HG02884 (cell line): ENCODE data around the gene ADAM12.

Experiments used
- ATAC-seq: cut with Tn5 transposase; IDR thresholded peaks from one replicate; pipeline ENCODE4 v1.9.1; 2021; ENCODE audit warnings: mild to moderate bottlenecking, moderate library complexity; ENCODE audit not compliant: unreplicated experiment

The ADAM12 gene

DNA sequence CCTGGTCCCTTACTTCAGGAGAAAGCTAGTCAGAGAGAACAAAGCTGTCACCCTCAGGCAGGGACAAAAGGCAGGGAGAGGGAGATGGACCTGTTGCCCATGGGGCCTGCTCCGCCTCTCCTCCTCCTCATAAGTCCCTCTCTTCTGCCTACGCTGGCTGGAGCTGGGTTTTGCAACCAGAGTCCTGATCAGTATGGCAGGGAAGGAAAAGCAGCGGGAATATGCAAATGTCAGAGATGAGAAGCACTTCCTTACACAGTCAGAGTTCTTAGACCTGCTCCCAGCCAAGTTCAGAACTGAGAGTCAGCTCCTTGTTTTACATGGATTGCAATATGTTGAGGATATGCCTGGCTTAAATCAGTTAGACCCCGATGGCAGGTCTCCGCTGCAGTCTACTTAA, 231.1 kb downstream of the ADAM12 start:
- no peak for ATAC-seq

DNA sequence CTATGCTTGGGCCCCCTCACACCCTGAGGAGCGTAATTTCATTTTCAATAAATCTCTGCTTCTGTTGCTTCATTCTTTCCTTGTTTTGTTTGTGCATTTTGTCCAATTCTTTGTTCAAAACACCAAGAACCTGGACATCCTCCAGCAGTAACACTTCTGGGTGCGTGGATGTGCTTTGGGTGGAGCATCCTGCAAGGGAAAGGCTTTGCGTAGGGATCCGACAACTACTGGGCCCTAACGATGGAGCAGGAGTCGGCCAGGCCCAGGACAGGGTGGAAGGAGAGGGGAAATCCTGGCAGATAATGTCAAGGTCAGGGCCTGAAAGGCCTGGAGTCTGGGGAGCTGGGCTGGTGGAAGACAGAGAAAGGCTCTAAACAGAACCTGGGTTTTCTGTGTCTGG, 231.8 kb downstream of the ADAM12 start:
- ATAC-seq: no peak

DNA sequence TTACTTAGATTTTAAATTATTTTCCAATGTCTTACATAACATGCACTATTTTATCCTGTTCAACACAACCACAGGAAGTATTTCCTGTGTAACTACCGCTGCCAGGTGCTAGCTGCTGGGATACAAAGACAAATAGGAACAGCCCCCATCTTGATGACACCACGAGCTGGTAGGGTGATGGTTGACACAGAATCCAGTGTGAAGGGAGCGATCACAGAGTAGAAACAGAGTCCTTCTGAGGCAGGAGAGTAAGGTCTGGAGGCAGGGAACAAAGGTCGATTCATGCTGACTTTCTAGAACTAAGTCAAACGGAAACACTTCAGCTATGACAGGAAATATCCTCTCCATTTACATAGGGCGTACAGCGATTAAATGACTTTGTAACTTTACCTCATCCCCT, 232.3 kb downstream of the ADAM12 start:
- ATAC-seq: no peak

DNA sequence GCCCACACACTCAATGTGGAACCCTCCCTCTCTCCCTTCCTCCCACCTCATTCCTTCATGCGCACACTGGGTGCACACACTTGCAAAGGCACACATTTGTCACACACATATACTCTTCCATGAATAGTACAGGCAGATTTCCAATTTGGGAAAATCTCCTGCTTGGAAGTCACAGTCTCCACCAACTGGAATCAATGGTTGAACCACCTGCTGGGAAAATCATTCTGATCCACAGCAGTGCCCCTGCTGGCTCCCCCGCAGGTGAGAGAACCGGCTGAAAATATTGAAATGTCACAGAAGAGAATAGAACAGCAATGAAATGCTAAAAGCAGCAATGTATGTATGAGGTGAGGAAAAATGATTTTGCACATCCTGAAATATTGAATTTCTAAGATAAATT, 232.7 kb downstream of the ADAM12 start:
- ATAC-seq: no peak

DNA sequence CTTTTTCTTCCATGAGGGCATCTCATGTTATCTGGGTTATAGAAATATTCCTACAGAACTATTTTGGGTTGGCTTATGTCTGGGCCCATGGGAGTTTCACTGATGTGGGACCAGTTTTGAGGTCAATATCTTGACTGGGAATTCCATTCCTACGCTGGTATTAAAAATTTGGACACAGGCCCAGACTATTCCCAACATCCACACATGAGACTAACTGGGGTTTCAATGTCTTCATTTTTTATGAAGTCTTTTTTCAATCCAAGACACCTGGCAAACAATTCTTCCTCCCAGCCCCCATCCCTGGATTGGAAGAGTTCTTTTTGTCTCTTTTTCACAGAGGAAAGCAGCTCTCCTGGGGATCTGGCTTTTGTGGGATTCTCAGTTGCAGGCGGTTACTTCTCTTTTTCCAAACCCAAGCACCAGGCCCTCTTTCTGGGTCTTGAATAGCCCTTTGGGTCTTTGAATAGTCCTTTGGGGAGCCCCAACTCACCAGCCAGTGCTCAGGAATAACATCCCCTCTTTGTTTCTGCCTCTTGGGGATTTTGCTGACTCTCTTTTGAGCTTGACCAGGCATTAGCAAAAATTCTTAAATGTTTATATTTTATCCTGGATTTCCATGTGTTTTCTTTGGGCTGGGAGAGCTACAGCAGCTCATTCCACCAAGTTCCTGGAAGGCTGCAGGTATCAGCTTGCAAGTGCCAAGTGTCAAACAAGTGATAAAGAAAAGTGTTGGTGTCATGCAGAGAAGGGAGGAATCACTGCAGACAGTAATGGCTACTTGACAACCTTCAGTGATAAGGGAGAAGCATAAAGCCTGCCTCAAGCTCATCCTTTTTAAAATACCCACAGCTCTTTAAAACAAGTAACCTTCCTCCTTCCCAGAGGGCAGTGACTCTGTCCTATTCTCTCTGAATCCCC, 234.3 kb downstream of the ADAM12 start:
- no peak for ATAC-seq

DNA sequence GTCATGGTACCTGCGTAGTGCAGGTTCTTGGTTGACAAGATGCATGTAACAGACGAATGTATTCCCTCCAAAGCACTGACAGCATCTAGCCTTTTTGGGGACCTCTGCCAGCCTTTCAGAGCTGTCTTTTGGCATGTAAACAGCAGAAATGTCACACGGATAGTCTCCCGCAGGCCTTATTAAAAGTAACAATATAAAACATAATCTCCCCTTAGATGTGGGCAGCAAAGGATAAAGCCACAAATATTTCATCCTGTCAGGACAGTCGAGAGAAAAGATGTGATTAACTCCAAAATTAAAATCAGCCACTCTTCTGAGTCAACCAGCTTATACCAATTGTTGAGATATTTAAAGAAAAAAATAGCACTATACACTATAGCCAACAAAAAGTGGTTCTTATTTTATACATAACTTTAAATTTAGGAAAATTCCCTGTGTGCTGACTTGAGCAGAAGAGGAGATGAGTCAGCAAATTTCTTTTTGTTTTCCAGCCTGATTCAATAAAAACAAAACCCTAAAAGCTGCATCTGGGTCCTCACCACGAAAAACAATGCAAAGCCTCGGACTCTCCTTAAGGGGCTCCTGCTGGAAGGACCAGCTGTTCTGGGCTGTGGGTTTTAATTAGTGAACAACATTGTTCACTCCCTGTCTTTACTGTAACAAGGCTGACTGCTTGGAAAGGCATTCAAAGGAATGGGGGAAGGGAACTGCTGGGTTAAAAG, 240.2 kb downstream of the ADAM12 start:
- ATAC-seq: no peak

DNA sequence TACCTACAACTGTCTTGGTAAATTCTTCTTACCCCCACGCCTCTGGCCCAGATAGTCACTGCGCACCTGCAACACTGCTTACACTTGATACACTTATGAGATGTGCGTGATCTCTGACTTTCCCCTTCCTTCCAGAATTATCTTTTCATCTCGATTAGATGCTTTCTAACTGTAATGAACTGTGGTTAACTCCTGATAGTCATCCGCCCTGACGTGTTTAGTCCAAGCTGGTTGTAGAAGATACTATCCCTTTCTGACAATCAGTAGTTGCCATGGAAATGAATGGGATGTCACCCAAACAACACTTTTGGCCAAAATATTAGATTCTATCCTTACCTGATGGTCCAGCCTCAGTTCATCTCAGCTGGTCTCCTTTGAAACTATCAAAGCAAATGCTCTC, 241.5 kb downstream of the ADAM12 start:
- ATAC-seq: no peak

DNA sequence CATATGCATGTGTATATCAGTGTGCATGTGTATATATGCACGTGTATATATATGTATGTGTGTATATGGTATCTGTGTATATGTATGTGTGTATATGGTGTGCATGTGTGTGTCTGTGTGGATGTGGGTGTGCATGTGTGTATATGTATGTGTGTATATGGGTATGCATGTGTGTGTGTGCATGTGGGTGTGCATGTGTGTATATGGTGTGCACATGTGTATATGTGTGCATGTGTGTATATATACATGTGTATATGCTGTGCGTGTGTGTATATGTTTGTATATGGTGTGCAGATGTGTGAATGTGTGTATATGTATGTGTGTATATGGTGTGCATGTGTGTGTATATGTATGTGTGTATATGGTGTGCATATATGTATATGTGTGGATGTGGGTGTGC, 245.2 kb downstream of the ADAM12 start:
- no peak for ATAC-seq

DNA sequence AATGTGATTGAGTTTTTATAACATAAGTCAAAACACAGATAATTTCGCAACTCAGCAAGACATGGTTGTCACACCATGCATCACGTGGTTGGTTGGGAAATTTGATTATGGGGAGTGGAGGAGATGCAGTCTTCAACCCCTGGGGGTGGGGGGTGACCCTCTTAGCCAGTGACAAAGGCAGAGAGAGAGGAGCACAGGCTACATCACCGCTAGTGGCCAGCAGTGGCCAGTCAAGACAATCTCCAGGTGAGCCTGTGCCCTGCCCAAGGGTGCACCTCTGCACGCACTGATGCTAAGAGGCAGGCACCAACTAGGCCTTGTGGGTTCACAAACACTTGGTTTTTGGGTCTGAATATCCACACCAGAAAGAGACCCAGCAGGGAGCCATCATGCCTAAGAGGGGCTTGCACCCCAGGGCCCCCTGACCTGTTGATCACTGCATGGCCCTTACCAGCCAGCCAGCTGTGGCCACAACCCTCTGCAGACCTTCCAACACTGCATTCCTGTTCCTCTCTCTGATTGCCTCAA, 247.5 kb downstream of the ADAM12 start:
- ATAC-seq: no peak

DNA sequence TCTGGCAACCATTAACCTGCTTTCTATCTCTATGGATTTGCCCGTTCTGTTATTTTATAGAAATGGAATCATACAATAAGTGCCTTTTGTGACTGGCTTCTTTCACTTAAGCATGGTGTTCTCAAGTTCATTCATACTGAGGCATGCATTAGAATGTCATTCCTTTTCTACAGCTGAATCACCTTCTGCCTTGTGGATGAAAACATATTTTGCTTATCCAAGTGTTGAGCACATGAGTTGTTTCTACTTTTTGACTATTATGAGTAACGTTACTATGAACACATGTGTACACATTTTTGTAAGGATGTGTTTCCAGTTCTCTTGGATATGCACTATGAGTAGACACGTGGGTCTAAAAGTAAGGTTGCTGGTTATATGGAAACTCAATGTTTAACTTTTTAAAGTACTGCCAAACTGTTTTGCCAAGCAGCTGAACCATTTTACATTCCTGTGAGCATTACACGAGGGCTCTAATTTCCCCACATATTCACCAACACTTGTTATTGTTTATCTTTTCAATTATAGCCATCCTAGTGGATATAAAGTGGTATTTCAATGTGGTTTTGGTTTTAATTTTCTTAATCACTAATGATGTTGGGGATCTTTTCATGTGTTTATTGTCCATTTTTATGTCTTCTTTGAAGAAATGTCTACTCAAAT, 250.6 kb downstream of the ADAM12 start:
- no peak for ATAC-seq

DNA sequence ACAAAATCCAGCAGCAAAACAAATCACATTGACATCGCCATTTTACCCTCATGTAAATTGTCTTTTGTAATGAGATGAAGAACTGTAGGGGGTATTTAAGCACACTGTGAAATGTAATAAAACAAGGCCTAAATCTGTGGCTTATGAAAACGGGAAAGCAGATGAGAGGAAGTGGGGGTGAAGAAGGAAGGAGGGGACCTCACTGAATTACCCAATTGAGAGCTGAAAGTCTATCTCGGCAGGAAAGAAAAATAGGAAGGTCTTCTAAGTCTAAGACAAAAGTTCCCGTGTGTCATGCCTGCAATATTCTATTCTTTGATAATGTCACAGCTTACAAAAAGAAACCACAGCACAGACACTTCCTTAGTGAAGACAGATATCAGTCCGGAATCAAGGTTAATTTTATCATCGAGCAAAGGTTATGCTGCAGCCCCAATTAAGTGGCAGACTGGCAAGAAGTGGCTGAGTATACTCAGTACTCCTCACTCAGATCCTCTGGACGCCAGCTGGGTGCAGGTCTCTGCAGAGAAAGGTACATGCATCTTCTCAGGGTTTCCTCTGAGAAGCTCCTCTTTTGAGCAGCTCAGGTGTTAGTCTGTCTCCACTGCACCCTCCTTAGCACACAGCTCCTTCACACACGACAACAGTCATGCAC, 252.2 kb downstream of the ADAM12 start:
- ATAC-seq: no peak

DNA sequence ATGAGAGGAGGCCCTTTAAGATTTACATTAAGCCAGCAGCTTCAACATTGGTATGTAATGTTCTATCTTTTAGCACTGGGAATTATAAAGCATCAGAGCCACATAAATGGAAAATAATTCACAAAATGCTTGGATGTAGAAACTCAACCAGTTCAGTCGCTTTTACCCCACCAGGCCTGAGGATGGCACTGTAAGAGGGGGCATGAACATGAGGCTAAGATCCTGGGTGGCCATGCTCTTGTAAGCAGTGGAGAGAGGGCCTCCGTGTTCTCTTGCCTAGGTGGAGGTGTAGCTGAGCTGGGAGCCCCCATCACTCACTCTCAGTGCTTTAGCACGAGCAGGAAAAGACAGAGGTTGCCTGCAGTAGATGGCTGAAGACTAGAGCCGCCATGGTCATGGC, 253.1 kb downstream of the ADAM12 start:
- ATAC-seq: no peak

DNA sequence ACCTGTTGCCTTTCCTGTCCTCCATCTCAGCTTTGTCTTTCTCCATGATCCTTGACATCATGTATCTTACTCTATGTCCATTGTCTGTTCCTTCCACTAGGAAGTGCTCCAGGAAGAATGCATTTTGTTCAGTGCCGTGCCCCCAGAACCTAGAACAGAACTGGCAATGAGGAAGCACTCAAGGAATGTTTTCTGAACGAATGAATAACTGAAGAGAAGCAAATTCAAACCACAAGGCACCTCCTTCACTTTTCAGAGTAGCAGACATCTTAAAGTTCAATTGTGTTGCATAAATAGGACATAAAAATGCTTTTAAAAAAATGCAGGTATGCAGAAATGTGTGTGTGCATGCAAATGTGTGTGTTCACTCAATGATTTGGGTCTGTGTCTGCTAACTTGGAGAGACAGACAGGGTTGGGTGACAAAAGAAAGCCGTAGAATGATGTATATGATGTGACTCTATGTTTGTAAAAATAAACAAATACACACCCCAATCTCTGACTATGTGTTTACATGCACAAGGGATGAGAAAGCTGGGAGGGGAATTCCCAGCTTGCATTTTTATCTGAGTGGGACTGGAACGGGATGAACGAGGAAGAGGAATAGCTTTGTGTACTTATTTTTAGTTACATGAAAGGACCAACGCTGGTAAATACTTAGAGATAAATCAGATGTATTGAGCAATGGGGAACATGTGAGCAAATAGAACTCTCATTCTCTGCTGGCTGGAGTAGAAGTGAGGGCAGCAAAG, 254.2 kb downstream of the ADAM12 start:
- no peak for ATAC-seq

DNA sequence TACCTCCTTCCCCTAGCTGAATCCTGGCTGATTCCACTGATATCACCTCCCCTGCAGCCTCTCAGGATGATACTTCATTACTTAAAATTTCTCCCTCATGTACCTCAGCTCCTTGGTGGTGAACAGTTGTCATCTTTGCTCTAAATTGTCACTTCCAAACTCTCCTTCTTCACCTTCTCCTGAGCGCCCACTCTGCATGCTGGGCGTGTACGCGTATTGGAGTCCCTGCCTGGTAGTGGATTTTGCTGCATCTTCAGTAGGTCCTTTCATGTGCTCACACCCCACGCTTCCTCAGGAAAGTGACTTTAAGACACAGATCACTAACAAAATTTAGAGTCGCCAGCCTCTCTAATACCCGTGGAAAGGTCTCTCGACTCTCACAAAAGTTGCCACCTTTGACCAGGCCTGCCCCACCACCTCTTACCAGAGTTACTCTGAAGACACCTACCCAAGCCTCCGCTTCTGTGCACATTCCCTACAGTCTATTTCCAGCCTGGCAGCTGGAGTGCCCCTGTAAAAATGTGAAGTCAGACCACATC, 255.1 kb downstream of the ADAM12 start:
- ATAC-seq: no peak

DNA sequence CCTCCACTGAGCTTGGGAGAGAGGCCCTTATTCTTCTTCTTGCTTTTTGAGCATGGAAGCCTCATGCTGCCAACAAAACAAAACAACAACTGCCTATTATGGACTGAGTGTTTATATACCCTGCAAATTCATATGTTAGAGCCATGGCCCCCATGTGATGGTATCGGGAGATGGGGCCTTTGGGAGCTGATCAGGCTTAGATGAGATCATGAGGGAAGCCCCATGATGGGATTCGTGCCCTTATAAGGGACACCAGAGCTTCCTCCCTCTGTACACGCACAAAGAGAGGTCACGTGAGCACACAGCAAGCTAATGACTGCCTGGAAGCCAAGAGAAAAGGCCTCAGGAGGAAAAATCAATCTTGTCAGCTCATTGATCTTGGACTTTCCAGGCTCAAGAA, 256.9 kb downstream of the ADAM12 start:
- no peak for ATAC-seq

DNA sequence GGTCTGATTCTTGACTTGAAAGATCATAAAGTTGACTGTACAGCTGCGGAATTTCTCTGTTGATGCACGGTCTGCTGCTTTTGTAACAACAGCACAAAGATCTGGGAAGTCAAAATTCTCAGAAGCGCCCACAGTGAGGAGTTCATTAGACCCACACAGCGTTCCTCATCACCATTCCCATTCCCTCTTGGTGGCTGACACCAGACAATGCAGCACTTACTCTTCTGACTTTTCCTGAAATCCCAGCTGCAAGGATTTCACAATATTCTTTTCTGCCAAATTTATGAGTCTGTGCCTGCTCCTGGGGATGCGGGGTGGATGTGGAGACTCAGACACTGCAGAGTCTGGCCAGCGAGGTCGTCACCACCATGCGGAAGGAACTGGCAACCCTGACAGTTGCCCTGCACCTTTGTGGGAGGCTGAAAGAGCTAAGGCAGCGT, 258.0 kb downstream of the ADAM12 start:
- no peak for ATAC-seq

DNA sequence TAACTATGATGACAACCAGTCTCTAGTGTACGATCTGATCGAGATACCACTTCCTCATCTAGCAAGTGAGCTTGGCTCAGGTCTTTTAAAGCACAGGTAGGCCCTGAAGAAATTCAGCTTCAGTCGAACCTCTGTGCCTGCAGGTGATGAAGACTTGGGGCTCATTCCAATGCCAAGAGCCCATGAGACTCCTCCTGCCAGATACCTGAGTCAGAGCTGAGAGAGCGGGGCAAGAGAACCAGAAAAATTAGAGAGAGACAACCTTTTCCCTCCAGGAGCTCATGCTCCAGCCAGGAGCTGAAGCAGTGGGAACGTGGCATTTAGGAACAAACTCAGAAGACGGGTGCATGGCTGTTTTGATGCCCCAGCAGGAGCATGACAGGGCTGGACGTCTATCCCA, 259.3 kb downstream of the ADAM12 start:
- ATAC-seq: no peak

DNA sequence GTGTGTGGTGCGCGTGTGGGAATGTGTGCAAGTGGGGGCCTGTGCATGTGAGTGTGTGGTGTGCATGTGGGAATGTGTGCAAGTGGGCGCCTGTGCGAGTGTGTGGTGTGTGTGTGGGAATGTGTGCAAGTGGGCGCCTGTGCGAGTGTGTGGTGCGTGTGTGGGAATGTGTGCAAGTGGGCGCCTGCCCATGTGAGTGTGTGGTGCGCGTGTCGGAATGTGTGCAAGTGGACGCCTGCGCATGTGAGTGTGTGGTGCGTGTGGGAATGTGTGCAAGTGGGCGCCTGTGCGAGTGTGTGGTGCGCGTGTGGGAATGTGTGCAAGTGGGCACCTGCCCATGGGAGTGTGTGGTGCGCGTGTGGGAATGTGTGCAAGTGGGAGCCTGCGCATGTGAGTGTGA, 259.7 kb downstream of the ADAM12 start:
- no peak for ATAC-seq

DNA sequence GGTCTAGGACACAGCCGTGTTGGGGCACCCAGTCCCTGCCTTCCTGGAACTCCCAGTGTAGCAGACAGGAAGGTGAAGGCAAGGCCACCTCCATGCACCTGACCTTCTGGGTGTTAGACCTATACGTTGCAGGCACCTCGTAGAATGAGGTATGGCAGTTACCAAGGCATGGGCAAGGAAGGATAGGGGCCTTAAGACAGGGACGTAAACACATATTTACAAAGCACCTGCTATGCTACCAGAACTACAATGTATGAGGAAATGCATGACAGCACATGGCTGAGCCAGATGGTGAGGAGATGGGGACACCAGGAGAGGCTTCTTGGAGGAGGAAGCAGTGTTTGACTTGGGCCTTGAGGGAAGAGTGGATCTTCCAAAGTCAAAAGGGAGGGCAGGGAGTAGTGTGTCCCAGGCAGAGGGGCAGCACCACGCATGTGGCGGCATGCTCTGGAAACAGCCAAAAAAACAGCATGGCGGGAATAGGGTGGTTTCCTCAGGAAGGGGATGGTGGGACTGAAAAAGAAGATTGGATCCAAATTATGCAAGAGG, 260.7 kb downstream of the ADAM12 start:
- no peak for ATAC-seq

DNA sequence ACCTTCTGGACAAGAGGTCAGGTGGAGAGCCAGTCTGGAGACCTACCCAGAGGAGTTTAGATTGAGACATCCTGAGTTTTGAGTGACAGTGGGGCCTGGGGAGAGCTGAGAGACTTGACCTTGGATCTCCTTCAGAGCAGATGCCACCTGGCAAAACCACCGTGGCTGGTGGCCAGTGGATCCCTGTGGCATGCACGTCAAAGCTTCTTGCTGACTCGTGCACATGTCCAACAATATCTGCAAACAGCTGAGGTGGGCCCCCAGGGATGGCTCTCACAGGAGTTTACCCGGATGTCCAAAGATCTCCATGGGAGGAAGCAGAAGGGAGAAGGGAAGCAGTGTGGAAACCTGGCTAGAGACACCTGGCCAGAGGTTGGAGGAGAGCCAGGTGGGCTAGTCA, 261.4 kb downstream of the ADAM12 start:
- no peak for ATAC-seq
